Measurements from ENCODE around the gene STPG3.

The STPG3 gene

DNA sequence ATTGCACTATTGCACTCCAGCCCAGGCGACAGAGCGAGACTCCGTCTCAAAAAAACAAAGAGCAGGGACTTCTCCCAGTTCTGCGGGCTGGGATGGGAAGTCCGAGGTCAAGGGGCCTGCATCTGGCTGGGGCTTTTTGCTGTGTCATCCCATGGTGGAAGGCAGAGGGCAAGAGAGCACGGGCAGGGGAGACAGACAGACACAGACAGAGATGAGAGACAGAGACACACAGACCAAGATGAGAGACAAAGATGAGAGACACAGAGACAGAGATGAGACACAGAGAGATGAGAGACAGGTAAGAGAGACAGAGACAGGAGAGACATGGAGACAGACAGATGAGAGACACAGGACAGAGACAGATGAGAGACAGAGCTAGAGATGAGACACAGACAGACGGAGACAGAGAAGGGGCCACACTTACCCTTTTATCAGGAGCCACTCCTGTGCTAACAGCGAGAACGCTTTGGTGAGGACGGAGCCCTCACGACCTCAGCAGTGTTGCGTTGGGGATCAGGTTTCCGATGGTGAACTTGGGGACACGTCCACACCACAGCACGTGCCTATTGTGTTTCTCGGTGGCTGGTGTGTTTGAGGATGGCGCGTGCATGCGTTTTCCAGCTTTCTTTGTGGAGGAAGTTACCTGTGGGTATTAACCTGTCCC is 17.6 kb downstream of the STPG3 start:
- FAIRE-seq, result no peak

DNA sequence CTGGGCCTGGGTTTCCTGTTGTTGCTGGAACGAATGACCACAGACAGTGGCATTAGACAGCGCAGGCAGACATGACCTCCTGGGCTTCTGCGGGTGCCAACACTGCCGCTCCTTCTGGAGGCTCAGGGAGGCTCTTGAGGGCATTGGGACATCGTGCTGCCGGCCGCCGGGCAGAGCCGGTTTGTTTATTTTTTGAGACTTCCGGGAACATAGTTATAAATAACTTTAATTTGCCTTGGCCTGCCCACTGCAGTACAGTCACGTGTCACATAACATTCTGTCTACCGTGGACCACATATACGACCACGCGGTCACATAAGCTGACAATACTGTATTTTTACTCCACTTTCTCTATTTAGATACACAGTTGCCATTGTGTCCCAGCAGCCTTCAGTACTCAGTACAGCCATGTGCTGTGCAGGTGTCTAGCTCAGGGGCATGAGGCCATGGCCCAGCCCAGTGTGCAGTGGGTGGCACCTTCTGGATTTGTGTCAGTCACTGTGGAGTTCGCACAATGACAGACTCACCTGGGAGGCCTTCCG is 18.2 kb downstream of the STPG3 start:
- FAIRE-seq, result peak; percentile 36

DNA sequence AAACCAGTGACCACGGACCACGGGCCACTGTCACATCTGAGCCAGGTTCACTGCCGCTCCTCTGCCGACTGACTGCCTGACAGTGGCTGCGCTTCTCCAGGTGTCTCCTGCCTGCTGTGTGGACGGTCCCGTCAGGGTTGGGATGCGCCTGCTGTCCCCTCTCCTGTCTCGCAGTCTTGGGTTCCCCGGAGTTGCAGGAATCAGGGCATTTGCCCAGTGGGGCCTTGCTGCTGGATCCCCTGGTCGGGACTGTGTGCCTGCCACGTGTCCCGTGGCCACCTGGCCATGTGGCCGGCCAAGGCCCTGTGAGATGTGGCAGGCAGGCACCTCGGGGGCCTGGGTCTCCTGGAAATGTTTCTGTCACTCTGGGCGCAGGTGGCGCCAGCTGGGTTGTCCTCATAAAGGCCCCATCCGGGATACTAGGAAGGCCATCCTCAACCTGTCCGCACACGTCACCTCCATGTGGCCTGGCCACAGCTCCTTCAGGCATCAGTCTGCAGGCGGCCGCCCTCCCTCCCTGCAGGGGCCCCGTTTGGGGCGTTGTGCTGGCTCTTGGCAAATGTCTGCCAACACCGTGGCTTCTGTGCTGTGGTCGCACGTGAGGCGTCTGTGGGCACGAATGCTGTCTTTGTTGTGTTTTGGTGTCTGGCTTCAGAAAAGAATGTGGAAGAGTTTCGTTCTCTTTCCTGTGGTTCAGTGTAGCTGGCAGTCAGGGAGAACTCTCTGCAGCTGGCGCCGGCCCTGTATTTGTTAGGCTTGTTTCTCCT is 20.0 kb downstream of the STPG3 start:
- FAIRE-seq, result no peak

DNA sequence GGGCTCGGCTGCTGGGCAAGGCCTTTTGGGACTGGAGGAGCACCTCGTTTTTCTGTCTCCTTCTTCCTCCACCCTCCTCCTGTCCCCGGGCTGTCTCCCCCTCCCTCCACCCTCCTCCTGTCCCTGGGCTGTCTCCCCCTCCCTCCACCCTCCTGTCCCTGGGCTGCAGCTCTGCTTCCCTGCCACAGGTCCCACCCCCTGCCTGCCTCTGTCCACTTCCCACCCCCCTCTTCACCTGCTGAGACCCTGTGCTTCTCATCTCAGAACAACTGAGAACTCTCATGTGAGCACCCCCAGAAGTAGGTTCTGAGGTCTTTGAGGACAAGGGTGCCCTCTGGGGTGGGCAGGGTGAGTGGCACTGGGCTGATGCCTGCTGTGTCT is 20.6 kb downstream of the STPG3 start:
- FAIRE-seq, result no peak

DNA sequence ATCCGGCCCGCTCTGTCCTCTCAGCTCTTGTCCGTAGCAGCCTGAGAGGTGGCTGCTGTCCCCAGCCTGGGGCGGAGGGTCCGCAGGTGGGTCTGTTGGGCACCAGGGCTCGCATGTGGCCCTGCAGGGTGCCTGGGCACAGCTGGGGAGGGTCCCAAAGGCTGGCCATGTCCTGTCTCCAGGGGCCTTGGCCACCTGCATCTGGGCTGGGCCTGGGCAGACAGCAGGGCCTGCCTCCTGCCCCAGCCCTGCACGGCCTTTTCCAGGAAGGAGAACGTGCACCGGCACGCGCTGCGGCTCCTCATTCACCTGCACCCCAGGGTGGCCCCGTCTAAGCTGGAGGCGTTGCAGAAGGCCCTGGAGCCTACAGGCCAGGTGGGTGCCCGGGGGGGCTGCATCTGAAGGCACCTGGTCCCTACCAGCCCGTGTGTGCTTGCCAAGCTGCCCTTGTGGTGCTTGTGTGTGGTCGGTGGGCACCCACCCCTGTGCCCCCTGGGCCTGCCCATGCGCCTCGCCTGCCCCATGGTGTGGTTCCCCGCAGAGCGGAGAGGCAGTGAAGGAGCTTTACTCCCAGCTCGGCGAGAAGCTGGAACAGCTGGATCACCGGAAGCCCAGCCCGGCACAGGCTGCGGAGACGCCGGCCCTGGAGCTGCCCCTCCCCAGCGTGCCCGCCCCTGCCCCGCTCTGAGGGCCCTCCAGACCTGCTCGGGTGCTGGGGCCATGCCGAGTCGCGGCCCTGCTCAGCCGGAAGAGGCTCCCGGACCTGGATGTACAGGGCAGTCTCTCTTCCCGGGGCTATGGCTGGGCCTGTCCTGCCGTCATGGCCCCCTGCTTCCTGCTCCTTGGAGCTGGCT is 21.4 kb downstream of the STPG3 start:
- no peak for FAIRE-seq

DNA sequence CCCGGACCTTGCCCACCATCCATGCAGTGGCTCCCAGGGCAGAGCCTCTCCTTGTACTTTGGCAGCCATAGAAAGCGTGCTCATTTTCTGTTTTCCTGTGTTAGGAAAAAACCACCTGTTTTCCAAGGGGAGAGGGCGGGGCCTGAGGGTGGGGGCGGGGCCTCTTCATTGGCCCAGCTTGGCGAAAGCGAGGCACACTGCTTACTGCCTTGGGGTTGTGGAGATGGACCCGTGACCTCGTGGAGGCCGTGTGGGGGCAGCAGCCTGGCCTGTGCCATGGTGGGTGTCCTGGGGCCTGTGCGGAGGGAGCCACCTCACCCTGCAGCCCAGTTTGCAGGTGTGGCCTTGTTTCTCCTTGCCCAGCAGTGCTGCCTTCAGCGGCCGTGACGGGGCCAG is 22.0 kb downstream of the STPG3 start:
- no peak for FAIRE-seq

DNA sequence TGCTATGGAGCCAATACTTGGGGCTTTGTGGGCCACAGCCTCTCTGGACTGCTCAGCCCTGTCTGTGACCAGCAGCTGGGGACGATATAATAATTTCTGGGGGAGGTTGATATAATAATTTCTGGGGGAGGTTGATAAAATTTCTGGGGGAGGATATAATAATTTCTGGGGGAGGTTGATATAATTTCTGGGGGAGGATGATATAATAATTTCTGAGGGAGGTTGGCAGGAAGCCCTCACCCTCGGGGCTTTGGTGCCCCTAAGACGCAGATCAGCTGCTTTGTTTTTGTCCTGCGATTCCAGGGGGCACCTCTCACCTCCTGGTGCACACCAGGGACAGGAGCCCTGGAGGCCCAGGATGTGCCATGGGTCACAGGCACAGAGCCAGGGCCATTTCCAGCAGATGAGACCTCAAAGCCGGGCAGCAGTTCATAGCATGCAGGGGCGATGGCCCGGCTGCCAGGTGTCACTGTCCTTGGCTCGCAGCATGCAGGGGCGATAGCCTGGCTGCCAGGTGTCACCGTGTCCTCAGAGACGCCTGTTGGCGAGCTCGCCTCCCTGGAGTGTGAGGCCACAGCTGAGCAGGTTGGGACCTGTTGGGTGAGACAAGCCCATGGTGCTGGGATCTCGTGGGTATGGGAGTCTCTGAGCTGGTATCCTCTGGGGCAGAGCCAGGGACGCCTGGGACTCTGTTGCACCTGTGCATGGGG is 22.7 kb downstream of the STPG3 start:
- FAIRE-seq, result no peak

DNA sequence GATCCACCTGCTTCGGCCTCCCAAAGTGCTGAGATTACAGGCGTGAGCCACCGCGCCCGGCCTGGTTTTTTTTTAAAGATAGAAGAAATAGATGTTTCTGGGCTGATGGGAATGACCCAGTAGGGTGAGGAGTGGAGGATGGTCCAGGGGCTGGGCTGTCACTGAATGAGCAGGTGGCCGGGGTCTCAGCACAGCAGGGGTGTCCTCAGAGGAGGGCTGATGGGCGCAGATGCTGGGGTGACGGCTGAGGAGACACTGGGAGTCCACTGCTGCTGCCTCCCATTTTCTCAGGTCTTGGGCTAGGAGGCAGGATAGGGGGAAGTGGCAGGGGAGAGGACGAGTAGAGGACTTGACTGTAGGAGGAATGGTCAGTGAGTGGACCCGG is 24.1 kb downstream of the STPG3 start:
- no peak for FAIRE-seq

DNA sequence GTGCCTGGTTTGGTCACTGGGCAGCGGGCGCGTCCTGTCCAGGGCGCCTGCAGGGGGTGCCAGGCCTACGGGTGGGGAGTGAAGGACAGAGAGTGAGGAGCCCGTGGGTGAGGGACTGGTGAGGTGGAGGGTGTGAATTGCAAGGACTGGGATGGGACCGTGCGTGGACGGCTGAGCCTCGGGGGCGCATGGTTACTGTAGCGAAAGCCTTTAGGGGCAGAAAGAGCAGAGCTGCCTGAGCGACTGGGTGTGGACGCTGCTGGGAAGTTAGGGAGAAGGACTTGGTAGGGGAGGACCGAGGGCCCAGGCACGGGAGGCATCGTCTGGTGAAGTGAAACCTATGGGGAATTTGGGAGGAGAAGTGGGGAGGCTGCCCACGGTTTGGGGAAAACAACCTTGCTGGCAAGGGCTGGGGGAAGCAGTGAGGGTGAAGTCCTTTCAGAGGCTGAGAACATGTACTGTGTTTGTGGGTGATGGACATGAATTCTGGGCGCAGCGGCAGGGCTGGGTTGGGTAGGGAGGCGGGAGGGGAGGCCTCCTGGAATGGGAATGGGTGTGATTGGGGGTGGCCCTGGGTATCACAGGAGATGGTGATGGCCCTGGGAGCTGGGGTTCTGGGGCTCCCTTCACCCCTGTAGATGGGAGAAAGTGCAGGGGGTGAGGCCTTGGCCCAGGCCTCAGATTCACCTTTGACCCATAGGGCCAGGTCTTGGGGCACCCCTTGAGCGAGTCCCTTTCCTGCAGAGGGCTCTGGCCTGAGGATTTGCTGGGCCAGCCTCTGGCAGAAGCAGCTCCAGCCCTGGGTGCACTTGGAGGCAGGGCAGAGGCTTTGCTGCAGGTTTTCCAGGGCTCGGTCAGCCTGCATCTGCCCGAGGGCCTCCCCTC is 24.7 kb downstream of the STPG3 start:
- no peak for FAIRE-seq

DNA sequence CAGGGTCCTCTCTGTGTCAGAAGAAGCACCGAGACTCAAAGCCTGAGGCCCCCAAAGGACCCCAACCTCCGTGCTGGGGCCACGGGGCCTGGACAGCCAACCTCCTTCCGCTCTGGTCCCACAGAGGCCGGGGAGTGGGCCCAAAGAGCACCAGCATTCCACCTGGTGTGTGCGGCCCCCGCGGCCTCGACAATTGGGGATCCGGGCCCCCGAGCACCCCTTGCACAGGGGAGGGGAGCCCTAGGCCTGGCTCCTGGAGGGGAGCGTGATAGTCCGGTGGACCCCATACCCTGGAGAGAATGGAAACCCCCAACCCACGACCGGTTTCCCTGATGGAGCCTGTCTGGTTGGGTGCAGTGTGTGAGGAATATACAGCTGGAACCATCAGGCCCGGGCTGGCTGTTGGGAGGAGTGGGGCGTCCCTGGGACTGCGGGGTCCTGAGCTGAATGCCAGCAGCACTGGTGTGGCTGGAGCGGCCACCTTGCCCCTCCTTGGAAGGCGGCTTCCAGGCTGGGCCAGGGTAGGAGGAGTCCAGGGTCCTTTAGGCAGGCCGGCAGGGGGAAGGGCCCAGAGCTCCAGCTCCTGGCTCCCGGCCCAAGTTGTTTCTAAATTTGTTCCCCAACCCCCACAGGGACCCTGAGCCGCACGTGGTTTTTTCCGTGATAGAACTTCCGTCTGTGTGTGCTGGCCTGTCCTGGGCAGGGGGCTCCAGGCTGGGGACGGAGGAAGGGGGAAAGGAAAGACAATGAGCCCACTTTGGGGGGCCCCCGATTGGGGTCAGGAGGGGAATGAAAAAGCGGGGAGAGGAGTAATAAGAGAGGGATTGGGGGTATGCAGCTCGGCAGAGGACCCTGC is 25.6 kb downstream of the STPG3 start:
- FAIRE-seq, result no peak

DNA sequence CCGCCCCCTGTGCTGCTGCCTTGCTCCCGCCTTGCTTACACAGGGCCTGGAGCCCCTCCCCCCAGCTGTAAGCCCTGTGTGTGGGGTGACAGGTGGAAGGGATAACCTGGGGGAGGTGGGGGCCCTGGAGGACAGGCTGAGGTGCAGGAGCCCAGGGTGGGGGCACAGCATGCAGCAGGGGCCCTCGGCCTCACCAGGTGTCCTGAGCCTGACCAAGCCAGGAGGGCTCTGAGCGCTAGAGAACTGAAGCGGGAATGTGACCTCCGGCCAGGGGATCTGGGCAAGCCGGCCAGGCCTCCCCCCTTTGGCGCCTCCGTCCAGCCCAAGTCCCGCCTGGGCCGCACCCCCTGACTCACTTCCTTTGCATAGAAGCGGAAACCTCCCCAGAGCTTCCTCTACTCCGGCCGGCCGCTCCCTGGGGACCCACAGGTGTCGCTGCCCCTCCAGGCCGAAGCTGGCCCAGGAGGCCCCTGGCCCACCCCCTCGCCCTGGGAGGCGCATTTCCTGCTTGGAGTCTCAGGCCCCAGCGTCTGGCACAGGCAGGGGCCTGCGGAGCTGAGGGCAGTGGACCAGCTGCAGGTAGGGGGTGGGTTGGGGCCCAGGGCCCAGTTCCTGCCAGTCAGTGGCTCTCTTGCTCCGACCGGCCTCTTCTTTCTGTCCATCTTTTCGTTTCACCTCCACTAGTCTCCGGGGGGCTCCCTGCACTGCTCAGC is 26.4 kb downstream of the STPG3 start, which contains the start of gene TOR4A:
Gene TOR4A, plus strand, starts transcription at position 398 of the 713 bp plus-strand sequence. CDS start 964 bp downstream, outside the sequence.
- no peak for FAIRE-seq

DNA sequence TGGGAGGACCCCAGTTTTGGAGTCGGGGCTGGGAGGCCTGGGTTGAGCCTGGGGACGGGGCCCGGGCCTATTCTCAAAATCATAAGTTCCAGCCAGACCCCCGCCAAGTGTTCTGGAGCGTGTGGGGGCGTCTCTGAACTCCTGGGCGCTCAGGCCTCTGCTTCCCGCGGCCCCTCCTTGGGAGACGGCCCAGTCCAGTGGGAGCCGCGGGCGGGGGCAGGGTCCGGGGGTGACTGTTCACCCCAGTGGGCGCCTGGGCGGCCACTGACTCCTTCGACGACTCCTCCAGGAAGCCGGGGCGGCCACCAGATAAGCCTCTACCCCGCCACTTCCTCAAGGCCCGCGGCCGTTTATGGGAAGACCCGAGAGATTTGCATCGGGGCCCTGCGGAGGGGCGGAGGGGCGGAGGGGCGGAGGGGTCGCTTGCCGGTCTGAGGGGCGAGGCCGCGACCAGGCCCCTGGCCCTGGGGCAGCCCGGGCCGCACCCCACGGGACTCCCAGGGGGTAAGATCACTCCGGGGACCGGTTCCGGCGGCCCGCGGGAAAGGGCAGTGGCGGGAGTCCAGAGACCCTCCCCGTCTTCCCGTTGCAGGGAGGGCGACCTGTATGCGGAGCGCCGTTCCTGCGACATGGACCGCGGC is 27.1 kb downstream of the STPG3 start:
- FAIRE-seq, result no peak

DNA sequence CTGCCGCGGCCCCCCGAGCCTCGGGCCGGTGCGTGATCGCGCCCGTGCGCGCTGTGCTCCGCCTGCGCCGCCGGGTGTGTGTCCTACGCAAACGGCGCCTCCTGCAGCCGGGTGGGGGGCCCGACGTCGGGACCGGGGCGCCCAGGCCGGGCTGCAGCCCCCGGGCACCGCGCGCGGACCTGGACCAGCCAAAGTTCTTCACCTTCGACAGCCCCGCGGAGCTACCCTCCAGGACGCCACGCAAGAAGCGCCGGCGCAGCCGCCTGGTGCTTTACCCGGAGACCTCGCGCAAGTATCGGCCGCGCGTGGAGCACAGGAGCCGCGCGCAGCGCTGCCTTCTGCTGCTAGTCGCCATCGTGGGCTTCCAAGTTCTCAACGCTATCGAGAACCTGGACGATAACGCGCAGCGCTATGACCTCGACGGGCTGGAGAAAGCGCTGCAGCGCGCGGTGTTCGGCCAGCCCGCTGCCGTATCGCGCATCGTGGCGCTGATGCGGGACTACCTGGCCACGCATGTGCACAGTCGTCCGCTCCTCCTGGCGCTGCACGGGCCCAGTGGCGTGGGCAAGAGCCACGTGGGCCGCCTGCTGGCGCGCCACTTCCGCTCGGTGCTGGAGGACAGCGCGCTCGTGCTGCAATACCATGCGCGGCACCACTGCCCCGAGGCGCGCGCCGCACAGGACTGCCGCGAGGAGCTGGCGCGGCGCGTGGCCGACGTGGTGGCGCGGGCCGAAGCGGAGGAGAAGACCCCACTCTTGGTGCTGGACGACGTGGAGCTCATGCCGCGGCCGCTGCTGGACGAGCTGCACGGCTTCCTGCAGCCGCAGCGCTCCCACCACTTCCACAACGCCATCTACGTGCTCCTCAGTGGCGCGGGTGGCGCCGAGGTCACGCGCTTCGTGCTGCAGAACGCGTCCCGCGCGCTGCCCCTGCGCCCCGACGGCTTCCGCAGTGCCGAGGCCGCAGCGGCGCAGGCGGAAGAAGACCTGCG is 27.9 kb downstream of the STPG3 start:
- FAIRE-seq, result no peak

DNA sequence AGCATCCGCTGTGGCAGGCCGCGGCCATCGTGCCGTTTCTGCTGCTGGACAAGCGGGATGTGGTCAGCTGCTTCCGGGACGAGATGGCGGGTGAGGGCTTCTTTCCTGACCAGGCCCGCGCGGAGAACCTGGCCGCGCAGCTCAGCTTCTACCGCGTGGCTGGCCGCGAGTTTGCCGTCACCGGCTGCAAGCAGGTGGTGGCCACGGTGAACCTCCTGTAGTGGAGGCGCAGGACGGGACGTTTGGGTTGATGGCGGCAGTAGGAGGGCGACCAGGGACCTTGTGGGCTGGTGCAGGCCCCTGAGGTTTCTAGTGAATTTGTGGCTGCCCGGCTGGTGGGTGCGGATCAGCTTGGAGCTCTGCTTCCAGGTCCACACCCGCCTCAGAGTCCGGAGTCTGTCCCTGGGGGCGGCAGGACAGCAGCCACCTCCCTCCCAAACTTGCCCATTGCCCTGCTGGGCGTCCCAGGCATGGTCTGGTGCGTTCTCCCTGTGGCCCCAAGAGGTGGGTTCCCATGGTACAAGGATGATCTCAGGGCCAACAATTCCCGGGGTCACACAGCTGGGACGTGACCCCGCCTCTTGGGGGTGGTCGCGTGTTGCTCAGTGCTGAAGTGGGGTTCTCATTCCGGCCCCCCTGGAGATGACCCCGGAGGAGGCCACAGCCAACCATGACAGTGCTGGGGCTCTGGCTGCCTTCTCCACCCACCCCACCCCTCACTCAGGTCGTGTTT is 28.8 kb downstream of the STPG3 start:
- no peak for FAIRE-seq

DNA sequence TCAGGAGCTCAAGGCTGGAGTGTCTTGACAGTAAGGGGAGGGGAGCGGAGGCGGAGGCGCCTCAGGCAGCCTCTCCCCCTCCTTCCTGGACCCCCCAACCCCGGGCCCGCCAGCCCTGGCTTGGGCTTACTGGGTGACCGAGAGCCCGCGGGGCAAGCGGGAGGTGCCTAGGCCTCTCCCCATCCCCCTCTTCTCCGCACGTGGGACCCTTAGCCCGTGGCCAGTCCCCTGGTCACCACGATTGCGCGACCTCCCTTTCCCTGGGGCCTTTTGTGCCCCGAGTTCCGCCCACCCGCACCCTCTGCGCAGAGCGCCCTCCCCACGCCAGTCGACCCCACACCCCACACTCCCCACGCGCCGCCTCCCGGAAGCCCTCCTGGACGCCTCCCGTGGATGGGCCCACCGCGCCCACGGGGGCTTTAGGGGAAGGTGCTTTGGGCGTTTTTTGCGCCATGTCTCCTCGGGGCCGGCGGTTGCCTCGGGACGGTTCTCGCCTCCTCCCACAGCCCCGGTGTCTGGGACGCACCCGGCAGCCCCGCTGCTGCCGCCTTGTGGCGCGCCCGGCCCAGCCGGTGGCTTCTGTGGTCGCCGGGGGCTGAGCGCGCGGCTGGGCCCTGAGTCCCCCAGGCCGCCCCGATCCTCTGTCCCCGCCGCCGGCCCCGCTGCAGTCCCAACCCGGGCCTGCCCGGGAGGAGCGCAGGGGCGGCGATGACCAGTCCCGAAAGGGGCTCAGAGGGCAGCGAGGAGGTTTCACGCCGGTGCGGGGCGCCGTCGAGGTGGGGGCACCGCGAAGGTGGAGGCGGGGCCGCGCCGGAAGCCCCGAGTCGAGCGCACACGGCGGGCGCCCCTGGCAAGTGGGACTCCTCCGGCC is 29.6 kb downstream of the STPG3 start:
- no peak for FAIRE-seq

DNA sequence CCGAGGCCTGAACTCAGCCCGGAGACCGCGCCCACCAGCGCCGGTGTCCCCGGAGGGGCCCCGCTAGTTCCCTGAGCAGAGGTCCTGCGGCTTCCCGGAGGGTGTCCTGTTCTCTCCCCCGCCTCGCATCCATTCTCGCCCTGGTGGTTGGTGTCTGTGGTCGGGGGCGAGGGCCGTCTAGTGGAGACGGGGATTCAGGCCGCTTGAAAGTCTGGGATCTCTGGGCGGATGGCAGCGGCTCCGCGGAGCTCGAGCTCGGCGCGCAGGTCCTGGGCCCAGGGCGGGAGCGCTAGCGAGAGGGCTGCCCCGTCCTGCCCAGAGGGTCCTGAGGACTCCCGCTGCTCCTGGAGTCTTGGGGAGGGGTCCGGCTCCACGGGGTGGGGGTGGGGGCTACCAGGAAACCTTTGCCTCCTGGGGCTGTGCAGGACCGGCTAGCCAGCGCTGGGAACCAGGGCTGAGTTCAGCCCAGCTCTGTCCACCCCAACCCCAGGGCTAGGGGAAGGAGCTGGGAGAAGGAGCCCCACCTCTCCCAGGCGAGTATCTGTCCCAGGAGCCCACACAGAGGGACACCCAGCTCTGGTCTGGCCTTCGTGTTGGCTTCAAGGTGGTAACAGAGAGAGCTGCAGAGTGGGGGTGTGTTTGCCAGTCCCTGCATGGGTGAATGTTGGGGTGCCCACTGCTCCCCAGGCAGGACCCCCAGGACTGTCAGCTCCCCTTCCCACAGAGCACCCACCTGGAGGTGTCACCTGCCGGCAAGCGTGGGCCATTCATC is 30.4 kb downstream of the STPG3 start:
- no peak for FAIRE-seq
